BJ (cell line): Measurements from ENCODE around the gene STPG1. TPM values are rescaled to one million over a fixed set of nuclear protein-coding genes. Genes with fewer than 3 reads are reported as not detected.
A peak's percentile ranks its signal among the peaks of the same experiment; 100 is the strongest.

ENCODE experiments used
- CTCF ChIA-PET: fragments of 350-600 bp; formaldehyde crosslinking; extraction: SDS; loops from one replicate; lab custom pipeline; 2021; ENCODE audit warnings: antibody characterized with exemption, inconsistent platforms; lab: Yijun Ruan, JAX
- POLR2A ChIA-PET: fragments of 300-600 bp; sonication (Branson Sonifier 250); formaldehyde crosslinking; extraction: SDS; loops from one replicate; lab custom pipeline; 2021; ENCODE audit warnings: antibody characterized with exemption; lab: Charles Lee
- DNase-seq: peaks from one replicate; pipeline ENCODE4 v3.0.0-alpha.2; 2011; ENCODE audit warnings: low read depth
- H3K27me3 ChIP-seq: 2 replicates; pipeline ENCODE4 v1.6.0; 2011; ENCODE audit warnings: low read length; ENCODE audit not compliant: control insufficient read depth, insufficient read depth
- H3K36me3 ChIP-seq: 2 replicates; pipeline ENCODE4 v1.5.1; 2011; ENCODE audit warnings: low read length; ENCODE audit not compliant: control insufficient read depth, insufficient read depth
- H3K4me3 ChIP-seq: 2 replicates; pipeline ENCODE4 v1.5.1; 2011; ENCODE audit warnings: low read depth, mild to moderate bottlenecking, control low read depth, low read length
- CTCF ChIP-seq: IDR thresholded peaks from 2 replicates; pipeline ENCODE4 v1.5.1; 2011; ENCODE audit warnings: low read depth, mild to moderate bottlenecking, control low read depth, inconsistent platforms, low read length, moderate library complexity; ENCODE audit not compliant: insufficient read depth
- polyA plus RNA-seq: library from polyadenylated mRNA; depleted of rRNA; stranded (reverse); fragments of >200 nt; gene quantifications from 2 replicates; pipeline ENCODE4 v1.2.3, GENCODE V29; 2011; rRNA removed

The STPG1 gene
- polyA plus RNA-seq, 1 experiment, result 10.3 TPM

- CTCF ChIA-PET, result interaction anchor here (2.3 kb wide), 1 partner anchor 113 kb away, joined by 8 read pairs; no protein-coding TSS in a partner anchor
- Histone ChIP-seq H3K4me3 (no peak overlapping the region), H3K36me3 (no peaks in the 10 kb centered on the region), H3K27me3 (peaks cover 18% of the 10 kb centered on the region)
- POLR2A ChIA-PET, result no interaction called here
- TF ChIP-seq CTCF, result no peak
- no peak for DNase-seq
These were observed 101.8 kb downstream of the STPG1 start for GRCh38 chr1:24311741-24312140.

- ChIA-PET POLR2A (no interaction called here), CTCF (interaction anchor here (3.1 kb wide), 1 partner anchor 110 kb away, joined by 19 read pairs; no protein-coding TSS in a partner anchor)
- Histone ChIP-seq H3K36me3 (no peaks in the 10 kb centered on the region), H3K27me3 (peaks cover 20% of the 10 kb centered on the region), H3K4me3 (no peak overlapping the region)
- no peak for DNase-seq
- no peak for TF ChIP-seq CTCF
These were observed 102.3 kb downstream of the STPG1 start for GRCh38 chr1:24311234-24311633.

GRCh38 chr1:24309762-24310485, 103.7 kb downstream of the STPG1 start:
- TF ChIP-seq CTCF, result no peak
- no peak for DNase-seq
- ChIA-PET CTCF (interaction anchor here (0.7 to 3.1 kb wide), 6 partner anchors 11 to 325 kb away, joined by 3 to 19 read pairs (median 6); no protein-coding TSS in a partner anchor), POLR2A (no interaction called here)
- no peak overlapping the region for H3K4me3 ChIP-seq
- H3K27me3 ChIP-seq, result peaks cover 22% of the 10 kb centered on the region
- H3K36me3 ChIP-seq, result no peaks in the 10 kb centered on the region

GRCh38 chr1:24308365-24309015, 105.1 kb downstream of the STPG1 start:
- peaks cover 22% of the 10 kb centered on the region for H3K27me3 ChIP-seq
- no peak overlapping the region for H3K4me3 ChIP-seq
- ChIA-PET CTCF (interaction anchor here (0.6 to 3.1 kb wide), 6 partner anchors 11 to 110 kb away, joined by 3 to 19 read pairs (median 6); no protein-coding TSS in a partner anchor), POLR2A (no interaction called here)
- DNase-seq, result no peak
- H3K36me3 ChIP-seq, result no peaks in the 10 kb centered on the region
- peak; percentile 47 for TF ChIP-seq CTCF

Other genes with a start within 250 kb of the STPG1 start
- gene IFNLR1, start 226.5 kb downstream of the STPG1 start, polyA plus RNA-seq, result not detected in 2 replicates
- gene GRHL3, start 94.4 kb downstream of the STPG1 start, polyA plus RNA-seq, result not detected in 2 replicates
- 59.4 and 74.5 TPM in 2 replicates for gene NIPAL3, start 2.0 kb upstream of the STPG1 start, polyA plus RNA-seq
- gene RCAN3, start 89.1 kb upstream of the STPG1 start, polyA plus RNA-seq, result 6.3 and 7.6 TPM in 2 replicates
- not detected in 2 replicates for gene NCMAP, start 142.3 kb upstream of the STPG1 start, polyA plus RNA-seq
- 47.5 and 50.4 TPM in 2 replicates for gene SRRM1, start 229.5 kb upstream of the STPG1 start, polyA plus RNA-seq